Glomerular visceral epithelial cell (primary cell): ENCODE measurements around the gene FBXO27.
"Not testable (repeated sequence)": the region's sequence is repeated elsewhere in the genome, so short reads cannot be mapped to it uniquely, and the experiment has no call there.

ENCODE experiments used
- DNase-seq: peaks from one replicate; pipeline ENCODE4 v3.0.0-alpha.2; 2016; ENCODE audit errors: extremely low spot score

The FBXO27 gene

GRCh38 chr19:38988627-38989026, 43.7 kb downstream of the FBXO27 start:
- not testable (repeated sequence) for DNase-seq

GRCh38 chr19:38987745-38988144, 44.6 kb downstream of the FBXO27 start:
- not testable (repeated sequence) for DNase-seq

GRCh38 chr19:38985262-38985661, 47.1 kb downstream of the FBXO27 start:
- no peak for DNase-seq

- no peak for DNase-seq
Observed at GRCh38 chr19:38980583-38981374, 51.6 kb downstream of the FBXO27 start.

GRCh38 chr19:38979812-38980211, 52.5 kb downstream of the FBXO27 start:
- no peak for DNase-seq

- no peak for DNase-seq
Observed at GRCh38 chr19:38978326-38978689, 54.0 kb downstream of the FBXO27 start.

- DNase-seq = peak; percentile 77
Observed at GRCh38 chr19:38977445-38978325, 54.7 kb downstream of the FBXO27 start.

- peak; percentile 65 for DNase-seq
Observed at GRCh38 chr19:38975861-38976271, 56.5 kb downstream of the FBXO27 start.

- peak; percentile 70 for DNase-seq
Observed at GRCh38 chr19:38975214-38975860, 57.0 kb downstream of the FBXO27 start, which contains the start of gene FBXO17. Gene FBXO17 (minus strand): TSS chr19:38975742. CDS start chr19:38950319, 25,423 bp downstream.

GRCh38 chr19:38974624-38975213, 57.6 kb downstream of the FBXO27 start:
- no peak for DNase-seq
